GM18507 (cell line): Measurements from ENCODE around the gene ITPRID1.
"Not testable (repeated sequence)": the region's sequence is repeated elsewhere in the genome, so short reads cannot be mapped to it uniquely, and the experiment has no call there.

ENCODE experiments used
- DNase-seq: peaks from one replicate; pipeline ENCODE4 v3.0.0; 2011; ENCODE audit warnings: low read depth; ENCODE audit not compliant: insufficient read length; ENCODE audit errors: extremely low spot score
- FAIRE-seq: peaks from 2 replicates; lab custom pipeline; 2011; peaks lifted over from hg19 to GRCh38; lab: Jason Lieb, UNC

ITPRID1 gene

DNA sequence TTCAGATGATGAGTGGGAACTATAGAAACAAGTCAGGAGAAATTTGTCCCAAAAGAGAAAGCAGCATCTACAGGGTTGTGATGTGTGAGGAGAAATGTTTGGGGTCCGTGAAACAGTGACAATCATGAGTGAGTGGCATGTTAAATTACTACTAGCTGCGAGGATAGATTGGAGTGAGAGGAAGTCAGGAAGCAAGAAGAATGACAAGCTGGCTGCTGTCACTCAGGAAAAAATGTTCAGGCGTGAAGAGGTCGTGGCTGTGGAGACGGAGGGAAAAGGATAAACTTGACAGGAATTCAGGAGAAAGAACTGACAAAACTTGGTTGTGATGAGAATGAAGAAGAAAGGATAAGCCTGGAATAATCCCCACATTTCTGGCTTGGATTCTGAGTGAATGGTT, 5.1 kb upstream of the ITPRID1 start:
- FAIRE-seq, result no peak
- DNase-seq, result no peak

DNA sequence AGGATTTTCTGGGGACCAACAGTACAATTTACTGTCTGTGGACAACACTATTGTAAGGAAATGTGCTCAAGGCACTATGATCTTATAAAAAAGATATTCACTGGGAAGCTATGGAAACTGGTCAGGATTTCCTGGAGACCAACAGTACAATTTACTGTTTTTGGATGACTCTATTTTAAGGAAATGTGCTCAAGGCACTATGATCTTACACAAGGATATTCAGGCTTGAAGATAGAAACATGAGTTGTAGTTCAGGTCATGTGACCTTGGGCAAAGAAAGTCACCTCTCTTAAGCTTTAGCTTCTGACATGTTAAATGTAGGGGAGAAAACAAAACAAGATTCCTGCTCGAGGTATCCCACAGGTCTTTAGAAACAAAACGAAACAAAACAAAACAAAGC, 1.7 kb upstream of the ITPRID1 start:
- FAIRE-seq (no peak), DNase-seq (no peak)

GRCh38 chr7:31516680-31517502, 3.0 kb downstream of the ITPRID1 start:
- FAIRE-seq (no peak), DNase-seq (no peak)

GRCh38 chr7:31517513-31517912, 3.6 kb downstream of the ITPRID1 start:
- DNase-seq (no peak), FAIRE-seq (no peak)

- no peak for FAIRE-seq
These were observed 4.9 kb downstream of the ITPRID1 start for GRCh38 chr7:31518766-31519165.

GRCh38 chr7:31521336-31522010, 7.6 kb downstream of the ITPRID1 start:
- FAIRE-seq (no peak), DNase-seq (no peak)

More at GRCh38 chr7:31518766-31519165, 4.9 kb downstream of the ITPRID1 start:
- no peak for DNase-seq

DNA sequence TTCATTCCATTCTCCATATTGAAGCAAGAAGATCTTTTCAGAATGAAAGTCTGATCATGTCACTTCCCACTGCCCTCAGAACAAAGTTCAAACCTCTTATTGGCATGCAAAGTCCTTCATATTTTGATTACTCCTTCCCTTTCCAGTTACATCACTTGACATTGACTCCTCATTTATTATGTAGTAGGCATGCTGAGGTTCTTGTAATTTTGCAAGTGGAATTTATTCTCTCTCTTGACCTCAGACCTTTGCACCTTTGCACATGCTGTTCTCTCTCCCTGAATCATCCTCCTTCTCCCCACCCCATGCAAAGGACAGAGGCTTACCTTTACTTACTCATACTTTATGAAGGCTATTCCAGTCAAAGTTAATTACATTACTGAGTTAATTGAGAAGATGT, 13.0 kb downstream of the ITPRID1 start:
- FAIRE-seq, result no peak
- DNase-seq, result no peak

DNA sequence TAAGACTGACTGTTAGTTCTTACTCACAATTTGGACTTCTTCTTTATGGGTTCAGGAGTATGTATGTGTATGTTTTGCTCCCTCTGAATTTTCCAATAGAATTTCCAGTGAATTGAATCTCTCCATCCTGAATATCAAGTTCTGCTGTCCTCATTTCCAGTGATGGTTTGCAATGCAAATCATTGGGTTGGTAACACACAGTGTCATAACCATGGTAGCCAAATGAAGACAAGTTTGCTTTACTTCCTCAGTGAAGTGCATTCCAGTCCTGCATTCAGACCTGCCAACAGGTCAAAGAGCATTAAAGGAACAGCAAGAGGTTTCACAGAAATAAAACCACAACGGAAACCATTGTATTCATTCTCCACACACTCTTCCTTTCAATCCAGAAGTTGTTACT, 15.2 kb downstream of the ITPRID1 start:
- no peak for DNase-seq
- no peak for FAIRE-seq

DNA sequence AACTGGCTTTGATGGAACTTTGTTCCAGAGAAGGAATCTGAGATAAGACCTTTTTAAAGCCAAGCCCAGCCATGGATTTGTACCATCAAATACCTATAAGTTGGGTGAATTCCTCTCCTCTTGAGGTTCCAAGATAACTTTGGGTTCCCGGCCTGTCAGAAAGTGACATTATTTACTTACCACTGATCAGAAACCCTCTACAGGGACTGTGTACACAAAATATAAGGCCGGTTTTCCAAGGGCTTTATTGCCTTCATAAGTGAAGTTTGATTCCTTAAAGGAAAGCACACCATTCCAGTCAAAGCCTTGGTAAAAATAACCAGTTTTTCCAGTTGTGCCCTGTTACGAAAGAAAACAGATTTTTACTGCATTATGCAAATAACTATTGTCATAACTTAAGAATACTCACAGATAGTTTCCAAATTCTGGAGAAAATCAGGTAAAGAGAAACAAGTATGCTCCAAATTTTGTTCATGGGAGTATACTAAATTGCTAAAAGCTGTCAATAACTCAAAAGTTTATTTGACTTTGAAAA, 26.8 kb downstream of the ITPRID1 start:
- DNase-seq, FAIRE-seq: not testable (repeated sequence)

GRCh38 chr7:31545549-31545948, 31.7 kb downstream of the ITPRID1 start:
- DNase-seq (no peak), FAIRE-seq (no peak)

DNA sequence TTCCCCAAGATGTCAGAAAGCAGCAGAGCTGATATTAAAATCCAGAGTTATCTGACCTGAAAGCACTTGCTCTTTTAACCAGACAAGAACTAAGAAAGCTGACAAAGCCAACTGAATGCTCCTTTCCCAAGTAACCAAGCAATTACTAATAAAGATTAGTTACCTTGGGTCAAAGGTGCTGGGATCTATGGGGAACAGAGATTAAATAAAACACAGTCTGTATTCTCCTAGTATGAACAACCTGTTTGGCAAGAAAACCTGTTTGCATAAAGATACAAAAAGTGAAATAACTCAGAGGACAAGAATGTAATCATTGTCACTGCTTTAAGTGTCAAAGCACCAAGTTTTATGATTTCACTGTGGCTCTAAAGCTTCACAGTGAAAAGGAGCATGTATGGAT, 35.7 kb downstream of the ITPRID1 start:
- FAIRE-seq, result no peak
- no peak for DNase-seq

- DNase-seq (no peak), FAIRE-seq (no peak)
These were observed 36.5 kb downstream of the ITPRID1 start for GRCh38 chr7:31550432-31550831.

DNA sequence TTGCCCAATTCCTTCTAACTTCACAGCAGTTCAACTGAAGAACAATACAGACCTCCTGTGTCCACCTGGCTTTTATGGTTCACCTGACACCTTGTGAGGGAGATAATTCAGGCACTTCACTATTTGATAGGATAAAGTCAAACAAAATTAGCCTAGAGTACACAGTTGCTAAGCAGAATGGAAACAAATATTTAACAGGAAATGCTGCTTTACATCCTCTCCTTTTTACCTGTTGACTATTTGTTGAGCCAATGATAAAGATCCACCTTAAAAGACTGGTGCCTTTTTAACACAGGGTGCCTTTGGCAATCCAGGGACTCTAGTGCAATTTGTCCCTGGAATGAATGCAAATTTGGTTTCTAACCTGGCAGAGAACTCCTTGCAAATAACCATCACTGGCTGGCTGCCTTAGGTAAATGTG, 39.8 kb downstream of the ITPRID1 start:
- no peak for FAIRE-seq
- no peak for DNase-seq

- FAIRE-seq (no peak), DNase-seq (no peak)
These were observed 48.1 kb downstream of the ITPRID1 start for GRCh38 chr7:31562002-31562401.

- no peak for FAIRE-seq
- no peak for DNase-seq
These were observed 49.6 kb downstream of the ITPRID1 start for GRCh38 chr7:31563522-31563921.

DNA sequence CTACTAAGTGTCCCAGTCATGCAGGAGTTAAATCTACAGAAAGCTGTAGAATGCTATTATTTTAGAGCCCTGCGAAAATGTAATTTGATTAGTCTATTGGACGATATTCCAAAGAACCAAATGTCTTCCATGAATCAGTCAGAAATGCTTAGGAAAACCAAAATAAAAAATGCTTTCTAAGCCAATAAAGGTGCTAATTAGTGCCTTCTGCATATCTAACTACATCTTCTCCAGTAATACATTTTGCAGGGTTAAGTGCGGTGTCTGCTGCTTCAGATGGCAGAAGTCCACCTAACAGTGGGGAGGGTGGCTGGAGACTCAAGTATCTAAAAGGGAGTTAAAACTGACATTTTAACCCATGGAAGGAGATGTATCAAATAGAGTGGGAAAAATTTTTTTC, 50.1 kb downstream of the ITPRID1 start:
- no peak for FAIRE-seq
- DNase-seq, result no peak

GRCh38 chr7:31564661-31565060, 50.8 kb downstream of the ITPRID1 start:
- DNase-seq (no peak), FAIRE-seq (no peak)

GRCh38 chr7:31569528-31569927, 55.6 kb downstream of the ITPRID1 start:
- FAIRE-seq, result no peak

GRCh38 chr7:31583526-31583925, 69.6 kb downstream of the ITPRID1 start:
- no peak for FAIRE-seq

More at GRCh38 chr7:31569528-31569927, 55.6 kb downstream of the ITPRID1 start:
- DNase-seq, result no peak

GRCh38 chr7:31583942-31584341, 70.1 kb downstream of the ITPRID1 start:
- FAIRE-seq (no peak), DNase-seq (no peak)

More at GRCh38 chr7:31583526-31583925, 69.6 kb downstream of the ITPRID1 start:
- no peak for DNase-seq

GRCh38 chr7:31595390-31595789, 81.5 kb downstream of the ITPRID1 start:
- FAIRE-seq, result no peak
- DNase-seq, result no peak
